K562 (cell line): ENCODE data around the gene GALM. TPM values are rescaled to one million over a fixed set of nuclear protein-coding genes. Genes with fewer than 3 reads are reported as not detected.

Experiments used
- ATF6 ChIP-seq: sonication (generic); formaldehyde crosslinking; IDR thresholded peaks from 2 replicates; pipeline ENCODE4 v1.4.0; 2020; ENCODE audit warnings: mild to moderate bottlenecking, missing genetic modification reagents
- CBX1 ChIP-seq: sonication (generic); IDR thresholded peaks from 2 replicates; pipeline ENCODE4 v1.6.1; 2016; ENCODE audit warnings: antibody characterized with exemption, low read depth, mild to moderate bottlenecking
- CBX2 ChIP-seq: fragments of 200-600 bp; sonication (generic); IDR thresholded peaks from one replicate; pipeline ENCODE4 v1.6.1; 2012; ENCODE audit warnings: mild to moderate bottlenecking, low read length, inconsistent platforms; ENCODE audit not compliant: insufficient read depth, poor library complexity, severe bottlenecking
- CTCF ChIP-seq, 3 experiments: IDR thresholded peaks in 2 of 3; conservative IDR thresholded peaks in 1 of 3; 2 replicates each; pipeline ENCODE4 v1.5.1; 2011 to 2012; ENCODE audit warnings: low read length in 3 of 3, mild to moderate bottlenecking in 3 of 3, control low read depth in 2 of 3, improper control_type of control experiment in 1 of 3, inconsistent platforms in 1 of 3, low read depth in 1 of 3, mixed read lengths in 1 of 3, moderate library complexity in 1 of 3; ENCODE audit not compliant: insufficient read depth in 2 of 3
- DNMT1 ChIP-seq: fragments of 450-650 bp; IDR thresholded peaks from 2 replicates; pipeline ENCODE4 v1.6.1; 2016; ENCODE audit warnings: antibody characterized with exemption, mild to moderate bottlenecking
- JUNB ChIP-seq: fragments of 450-650 bp; formaldehyde crosslinking; conservative IDR thresholded peaks from 2 replicates; pipeline ENCODE4 v1.4.0; 2020; ENCODE audit warnings: mild to moderate bottlenecking
- L3MBTL2 ChIP-seq: fragments of 450-650 bp; IDR thresholded peaks from 2 replicates; pipeline ENCODE4 v1.6.1; 2016; ENCODE audit warnings: mild to moderate bottlenecking, moderate library complexity
- MLLT1 ChIP-seq, 2 experiments: fragments of 450-650 bp; IDR thresholded peaks; 2 replicates each; pipeline ENCODE4 v1.6.1; 2016
- NFE2 ChIP-seq: IDR thresholded peaks from 2 replicates; pipeline ENCODE4 v1.6.1; 2014; ENCODE audit warnings: antibody characterized with exemption, low read depth
- PHTF2 ChIP-seq: fragments of 250-450 bp; sonication (Bioruptor Pico); IDR thresholded peaks from 2 replicates; pipeline ENCODE4 v1.5.0; 2021; ENCODE audit warnings: mild to moderate bottlenecking
- SAFB2 ChIP-seq: fragments of 200-400 bp; formaldehyde crosslinking; IDR thresholded peaks from 2 replicates; pipeline ENCODE4 v1.6.1; 2018; ENCODE audit warnings: borderline replicate concordance, low read length, low read depth, moderate library complexity; ENCODE audit not compliant: severe bottlenecking
- STAT5A ChIP-seq: IDR thresholded peaks from 2 replicates; pipeline ENCODE4 v1.6.1; 2012; ENCODE audit warnings: low read length, inconsistent platforms, borderline replicate concordance
- TAF1 ChIP-seq: IDR thresholded peaks from 2 replicates; pipeline ENCODE4 v1.6.1; 2011; ENCODE audit warnings: mild to moderate bottlenecking, low read length, moderate library complexity; ENCODE audit not compliant: insufficient read depth, control insufficient read depth, severe bottlenecking; ENCODE audit errors: extremely low read depth
- TAF7 ChIP-seq: fragments of 450-650 bp; IDR thresholded peaks from 2 replicates; pipeline ENCODE4 v1.6.1; 2016; ENCODE audit warnings: missing genetic modification characterization, missing compliant biosample characterization
- TCF15 ChIP-seq: fragments of 250-450 bp; sonication (Bioruptor Pico); IDR thresholded peaks from 2 replicates; pipeline ENCODE4 v1.8.0; 2022; ENCODE audit warnings: moderate library complexity, mild to moderate bottlenecking, inconsistent platforms
- TCFL5 ChIP-seq: fragments of 250-450 bp; sonication (Bioruptor Pico); conservative IDR thresholded peaks from 2 replicates; pipeline ENCODE4 v1.6.1; 2021; ENCODE audit warnings: mild to moderate bottlenecking, moderate library complexity, matching md5 sums
- ZC3H4 ChIP-seq: sonication (generic); formaldehyde crosslinking; IDR thresholded peaks from 2 replicates; pipeline ENCODE4 v1.9.0; 2021; ENCODE audit warnings: missing genetic modification reagents, borderline replicate concordance
- ZNF277 ChIP-seq: fragments of 250-450 bp; sonication (Bioruptor Pico); IDR thresholded peaks from 2 replicates; pipeline ENCODE4 v1.8.0; 2022; ENCODE audit warnings: inconsistent platforms, mild to moderate bottlenecking, moderate library complexity, borderline replicate concordance
- ZNF324 ChIP-seq: fragments of 250-450 bp; sonication (Bioruptor Pico); IDR thresholded peaks from 2 replicates; pipeline ENCODE4 v1.4.0; 2020; ENCODE audit warnings: mild to moderate bottlenecking
- ZNF436 ChIP-seq: fragments of 250-450, 450-650 bp; sonication (Bioruptor Pico); formaldehyde crosslinking; IDR thresholded peaks from 2 replicates; pipeline ENCODE4 v1.7.0; 2020; ENCODE audit warnings: mild to moderate bottlenecking
- ZNF75A ChIP-seq: fragments of 450-650 bp; formaldehyde crosslinking; IDR thresholded peaks from 2 replicates; pipeline ENCODE4 v1.4.0; 2020; ENCODE audit warnings: mild to moderate bottlenecking
- ZNF780A ChIP-seq: fragments of 250-450 bp; sonication (Bioruptor Pico); IDR thresholded peaks from 2 replicates; pipeline ENCODE4 v1.5.0; 2021; ENCODE audit warnings: mild to moderate bottlenecking
- polyA plus RNA-seq, 8 experiments: library from polyadenylated mRNA; depleted of rRNA in 4 of 8; stranded (reverse) in 5 of 8; unstranded in 3 of 8; fragments of >200 nt; fragmentation: Nextera tagmentation in 2 of 8; fragmentation: Illumina TruSeq in 1 of 8; extraction: Ambion mirVana in 2 of 8; extraction: Trizol in 1 of 8; gene quantifications; 2 replicates each; pipeline versions ENCODE4 v1.2.1 to v1.2.3, GENCODE V29; 2011 to 2014; ENCODE audit warnings: inconsistent platforms in 1 of 8, missing spikeins in 1 of 8
- total RNA-seq, 7 experiments: library from RNA; depleted of rRNA in 6 of 7; stranded (reverse); fragments of >200 nt in 6 of 7; fragmentation: Illumina TruSeq in 2 of 7; extraction: Trizol in 2 of 7; gene quantifications; 2 replicates each; pipeline versions ENCODE4 v1.2.1 to v1.2.3, GENCODE V29; 2011 to 2021; ENCODE audit warnings: low replicate concordance in 1 of 7

GALM gene
- total and polyA plus RNA-seq, 9 of the 15 experiments (the other 6 are each of a cell fraction or from before 2014, with no cell fraction given): 22.1 to 51.7 (median 27.9) TPM

- TF ChIP-seq ZNF436 (CRISPR knock-in tag): no peak
- TF ChIP-seq ZC3H4 (CRISPR knock-in tag): no peak; the same call in 1 of the 2 replicates
- no peak for TF ChIP-seq ZNF324 (CRISPR knock-in tag)
- no peak for TF ChIP-seq ATF6 (CRISPR knock-in tag)
- TF ChIP-seq MLLT1 (IDR thresholded peaks at IDR 0.05): no peak
- TF ChIP-seq STAT5A: no peak; the same call in 1 of the 2 replicates
- TF ChIP-seq L3MBTL2: no peak
- no peak for TF ChIP-seq ZNF277
- no peak for TF ChIP-seq ZNF75A (CRISPR knock-in tag)
- no peak for TF ChIP-seq TCF15 (CRISPR knock-in tag)
- TF ChIP-seq TAF7 (tag): no peak; the same call in 1 of the 2 replicates
- no peak for TF ChIP-seq CBX2
- peak; percentile 25 for TF ChIP-seq TAF1
- no peak for TF ChIP-seq CTCF (IDR thresholded peaks at IDR 0.05 in 2 of 3, conservative IDR thresholded peaks at IDR 0.05 in 1 of 3; ENCODE audit: insufficient read depth in 2 of 3, low read depth in 1 of 3, low read length in 3 of 3)
- no peak for TF ChIP-seq ZNF780A
- TF ChIP-seq CBX1: no peak
- no peak for TF ChIP-seq SAFB2
- TF ChIP-seq PHTF2: no peak
- no peak for TF ChIP-seq JUNB (CRISPR knock-in tag)
- TF ChIP-seq DNMT1: no peak
- TF ChIP-seq NFE2: peak; percentile 25
- TF ChIP-seq TCFL5: no peak
Measured at GRCh38 chr2:38665854-38666555, at the start of gene GALM (continued).
